H1 (cell line): ENCODE measurements around the gene SF3B2. TPM values are rescaled to one million over a fixed set of nuclear protein-coding genes. Genes with fewer than 3 reads are reported as not detected.

ENCODE experiments used
- BACH1 ChIP-seq: IDR thresholded peaks from 2 replicates; pipeline ENCODE4 v1.6.1; 2012; ENCODE audit warnings: low read length, improper control_type of control experiment
- CEBPB ChIP-seq: IDR thresholded peaks from 2 replicates; pipeline ENCODE4 v1.6.1; 2012; ENCODE audit warnings: low read depth, low read length
- EGR1 ChIP-seq: IDR thresholded peaks from 2 replicates; pipeline ENCODE4 v1.6.1; 2011; ENCODE audit warnings: low read depth, low read length, borderline replicate concordance
- JUND ChIP-seq: IDR thresholded peaks from 2 replicates; pipeline ENCODE4 v1.6.1; 2011; ENCODE audit warnings: mild to moderate bottlenecking, improper control_type of control experiment, low read length
- NANOG ChIP-seq: IDR thresholded peaks from 2 replicates; pipeline ENCODE4 v1.6.1; 2011; ENCODE audit warnings: low read length, low read depth, mild to moderate bottlenecking, inconsistent platforms; ENCODE audit not compliant: insufficient read depth, poor library complexity, severe bottlenecking
- SIRT6 ChIP-seq: IDR thresholded peaks from one replicate; pipeline ENCODE4 v1.7.1; 2012; ENCODE audit warnings: low read length, inconsistent platforms
- SRF ChIP-seq: IDR thresholded peaks from 2 replicates; pipeline ENCODE4 v1.6.1; 2011; ENCODE audit warnings: mild to moderate bottlenecking, low read depth, low read length, moderate library complexity
- TBP ChIP-seq: IDR thresholded peaks from 2 replicates; pipeline ENCODE4 v1.6.1; 2011; ENCODE audit warnings: low read depth, low read length, improper control_type of control experiment
- TCF12 ChIP-seq: IDR thresholded peaks from 2 replicates; pipeline ENCODE4 v1.6.1; 2011; ENCODE audit warnings: low read depth, mild to moderate bottlenecking, low read length
- TEAD4 ChIP-seq: IDR thresholded peaks from 2 replicates; pipeline ENCODE4 v1.6.1; 2012; ENCODE audit warnings: low read depth, low read length, inconsistent platforms, mixed read lengths
- polyA plus RNA-seq, 7 experiments: library from polyadenylated mRNA; depleted of rRNA in 3 of 7; stranded (reverse) in 5 of 7; unstranded in 2 of 7; fragments of >200 nt in 5 of 7; fragments of 200-250 nt in 2 of 7; gene quantifications; 1 replicate in 5 of 7; 2 replicates in 1 of 7; 4 replicates in 1 of 7; pipeline versions ENCODE4 v1.2.1 to v1.2.3, GENCODE V29; 2011 to 2013; ENCODE audit warnings: missing spikeins in 2 of 7, mixed read lengths in 2 of 7
- total RNA-seq: library from RNA; stranded (reverse); fragmentation: NEBNext Ultra II Directional; extraction: Animal tissue kit (Norgen Biotek cat#: 25700); gene quantifications from 2 replicates; pipeline ENCODE4 v1.2.1, GENCODE V29; 2021
- TF ChIP-seq, protein P1 (sequence below): fragments of 300-600 bp; sonication (generic); IDR thresholded peaks from 2 replicates; pipeline ENCODE4 v1.7.1; 2012; ENCODE audit warnings: low read length, moderate library complexity, mild to moderate bottlenecking, inconsistent platforms; ENCODE audit not compliant: insufficient replicate concordance

SF3B2 gene
- total and polyA plus RNA-seq, 2 of the 8 experiments (the other 6 are each of a cell fraction or from before 2014, with no cell fraction given) = 182 to 237 TPM

GRCh38 chr11:66104057-66104638 is 52.0 kb downstream of the SF3B2 start (continued):
- TF ChIP-seq, protein P1, sequence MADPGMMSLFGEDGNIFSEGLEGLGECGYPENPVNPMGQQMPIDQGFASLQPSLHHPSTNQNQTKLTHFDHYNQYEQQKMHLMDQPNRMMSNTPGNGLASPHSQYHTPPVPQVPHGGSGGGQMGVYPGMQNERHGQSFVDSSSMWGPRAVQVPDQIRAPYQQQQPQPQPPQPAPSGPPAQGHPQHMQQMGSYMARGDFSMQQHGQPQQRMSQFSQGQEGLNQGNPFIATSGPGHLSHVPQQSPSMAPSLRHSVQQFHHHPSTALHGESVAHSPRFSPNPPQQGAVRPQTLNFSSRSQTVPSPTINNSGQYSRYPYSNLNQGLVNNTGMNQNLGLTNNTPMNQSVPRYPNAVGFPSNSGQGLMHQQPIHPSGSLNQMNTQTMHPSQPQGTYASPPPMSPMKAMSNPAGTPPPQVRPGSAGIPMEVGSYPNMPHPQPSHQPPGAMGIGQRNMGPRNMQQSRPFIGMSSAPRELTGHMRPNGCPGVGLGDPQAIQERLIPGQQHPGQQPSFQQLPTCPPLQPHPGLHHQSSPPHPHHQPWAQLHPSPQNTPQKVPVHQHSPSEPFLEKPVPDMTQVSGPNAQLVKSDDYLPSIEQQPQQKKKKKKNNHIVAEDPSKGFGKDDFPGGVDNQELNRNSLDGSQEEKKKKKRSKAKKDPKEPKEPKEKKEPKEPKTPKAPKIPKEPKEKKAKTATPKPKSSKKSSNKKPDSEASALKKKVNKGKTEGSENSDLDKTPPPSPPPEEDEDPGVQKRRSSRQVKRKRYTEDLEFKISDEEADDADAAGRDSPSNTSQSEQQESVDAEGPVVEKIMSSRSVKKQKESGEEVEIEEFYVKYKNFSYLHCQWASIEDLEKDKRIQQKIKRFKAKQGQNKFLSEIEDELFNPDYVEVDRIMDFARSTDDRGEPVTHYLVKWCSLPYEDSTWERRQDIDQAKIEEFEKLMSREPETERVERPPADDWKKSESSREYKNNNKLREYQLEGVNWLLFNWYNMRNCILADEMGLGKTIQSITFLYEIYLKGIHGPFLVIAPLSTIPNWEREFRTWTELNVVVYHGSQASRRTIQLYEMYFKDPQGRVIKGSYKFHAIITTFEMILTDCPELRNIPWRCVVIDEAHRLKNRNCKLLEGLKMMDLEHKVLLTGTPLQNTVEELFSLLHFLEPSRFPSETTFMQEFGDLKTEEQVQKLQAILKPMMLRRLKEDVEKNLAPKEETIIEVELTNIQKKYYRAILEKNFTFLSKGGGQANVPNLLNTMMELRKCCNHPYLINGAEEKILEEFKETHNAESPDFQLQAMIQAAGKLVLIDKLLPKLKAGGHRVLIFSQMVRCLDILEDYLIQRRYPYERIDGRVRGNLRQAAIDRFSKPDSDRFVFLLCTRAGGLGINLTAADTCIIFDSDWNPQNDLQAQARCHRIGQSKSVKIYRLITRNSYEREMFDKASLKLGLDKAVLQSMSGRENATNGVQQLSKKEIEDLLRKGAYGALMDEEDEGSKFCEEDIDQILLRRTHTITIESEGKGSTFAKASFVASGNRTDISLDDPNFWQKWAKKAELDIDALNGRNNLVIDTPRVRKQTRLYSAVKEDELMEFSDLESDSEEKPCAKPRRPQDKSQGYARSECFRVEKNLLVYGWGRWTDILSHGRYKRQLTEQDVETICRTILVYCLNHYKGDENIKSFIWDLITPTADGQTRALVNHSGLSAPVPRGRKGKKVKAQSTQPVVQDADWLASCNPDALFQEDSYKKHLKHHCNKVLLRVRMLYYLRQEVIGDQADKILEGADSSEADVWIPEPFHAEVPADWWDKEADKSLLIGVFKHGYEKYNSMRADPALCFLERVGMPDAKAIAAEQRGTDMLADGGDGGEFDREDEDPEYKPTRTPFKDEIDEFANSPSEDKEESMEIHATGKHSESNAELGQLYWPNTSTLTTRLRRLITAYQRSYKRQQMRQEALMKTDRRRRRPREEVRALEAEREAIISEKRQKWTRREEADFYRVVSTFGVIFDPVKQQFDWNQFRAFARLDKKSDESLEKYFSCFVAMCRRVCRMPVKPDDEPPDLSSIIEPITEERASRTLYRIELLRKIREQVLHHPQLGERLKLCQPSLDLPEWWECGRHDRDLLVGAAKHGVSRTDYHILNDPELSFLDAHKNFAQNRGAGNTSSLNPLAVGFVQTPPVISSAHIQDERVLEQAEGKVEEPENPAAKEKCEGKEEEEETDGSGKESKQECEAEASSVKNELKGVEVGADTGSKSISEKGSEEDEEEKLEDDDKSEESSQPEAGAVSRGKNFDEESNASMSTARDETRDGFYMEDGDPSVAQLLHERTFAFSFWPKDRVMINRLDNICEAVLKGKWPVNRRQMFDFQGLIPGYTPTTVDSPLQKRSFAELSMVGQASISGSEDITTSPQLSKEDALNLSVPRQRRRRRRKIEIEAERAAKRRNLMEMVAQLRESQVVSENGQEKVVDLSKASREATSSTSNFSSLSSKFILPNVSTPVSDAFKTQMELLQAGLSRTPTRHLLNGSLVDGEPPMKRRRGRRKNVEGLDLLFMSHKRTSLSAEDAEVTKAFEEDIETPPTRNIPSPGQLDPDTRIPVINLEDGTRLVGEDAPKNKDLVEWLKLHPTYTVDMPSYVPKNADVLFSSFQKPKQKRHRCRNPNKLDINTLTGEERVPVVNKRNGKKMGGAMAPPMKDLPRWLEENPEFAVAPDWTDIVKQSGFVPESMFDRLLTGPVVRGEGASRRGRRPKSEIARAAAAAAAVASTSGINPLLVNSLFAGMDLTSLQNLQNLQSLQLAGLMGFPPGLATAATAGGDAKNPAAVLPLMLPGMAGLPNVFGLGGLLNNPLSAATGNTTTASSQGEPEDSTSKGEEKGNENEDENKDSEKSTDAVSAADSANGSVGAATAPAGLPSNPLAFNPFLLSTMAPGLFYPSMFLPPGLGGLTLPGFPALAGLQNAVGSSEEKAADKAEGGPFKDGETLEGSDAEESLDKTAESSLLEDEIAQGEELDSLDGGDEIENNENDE = no peak
- no peak for TF ChIP-seq NANOG
- TF ChIP-seq CEBPB = no peak
- TF ChIP-seq TEAD4 = no peak
- no peak for TF ChIP-seq JUND
- no peak for TF ChIP-seq SRF
- TF ChIP-seq EGR1 = no peak
- no peak for TF ChIP-seq TBP
- TF ChIP-seq TCF12 = no peak
- no peak for TF ChIP-seq BACH1
- TF ChIP-seq SIRT6 = no peak
